8988T (cell line): ENCODE results near the gene COL27A1.

Experiments used
- DNase-seq: peaks from one replicate; pipeline ENCODE4 v3.0.0; 2011

COL27A1 gene

DNA sequence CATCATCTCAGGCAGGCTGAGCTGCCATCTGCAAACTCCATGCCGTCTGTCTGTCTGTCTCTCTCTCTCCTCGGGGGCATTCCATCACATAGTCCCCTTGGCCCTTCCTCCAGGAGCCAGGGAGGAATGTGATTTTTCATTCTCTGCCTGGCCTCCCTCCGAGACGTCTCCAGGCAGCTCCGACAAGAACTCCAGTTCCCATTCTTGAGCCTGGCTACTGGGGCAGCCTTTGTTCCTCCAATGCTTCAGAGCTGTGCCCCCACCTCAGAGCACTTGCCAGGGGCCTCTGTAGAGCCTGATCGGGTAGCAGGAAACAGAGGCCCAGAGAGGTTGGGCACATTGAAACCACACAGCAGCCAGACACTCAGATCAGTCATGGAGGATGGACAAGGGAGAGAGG, 74.0 kb downstream of the COL27A1 start:
- DNase-seq, result no peak

DNA sequence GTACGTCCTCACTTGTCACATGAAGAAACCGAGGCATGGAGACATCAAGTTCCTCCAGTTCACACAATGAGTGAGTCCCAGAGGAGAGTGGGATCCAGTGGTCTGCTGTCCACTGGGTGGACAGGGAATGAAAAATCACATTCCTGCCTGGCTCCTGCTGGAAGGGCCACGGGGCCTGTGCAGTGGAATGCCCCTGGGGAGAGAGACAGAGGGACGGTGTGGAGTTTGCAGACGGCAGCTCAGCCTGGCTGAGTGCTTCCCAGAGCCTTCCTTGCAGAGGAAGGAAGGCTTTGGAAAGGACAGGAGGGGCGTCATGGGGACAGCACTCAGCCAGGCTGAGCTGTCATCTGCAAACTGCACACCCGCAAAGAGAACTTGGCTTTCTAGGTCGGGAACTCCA, 74.7 kb downstream of the COL27A1 start:
- no peak for DNase-seq

DNA sequence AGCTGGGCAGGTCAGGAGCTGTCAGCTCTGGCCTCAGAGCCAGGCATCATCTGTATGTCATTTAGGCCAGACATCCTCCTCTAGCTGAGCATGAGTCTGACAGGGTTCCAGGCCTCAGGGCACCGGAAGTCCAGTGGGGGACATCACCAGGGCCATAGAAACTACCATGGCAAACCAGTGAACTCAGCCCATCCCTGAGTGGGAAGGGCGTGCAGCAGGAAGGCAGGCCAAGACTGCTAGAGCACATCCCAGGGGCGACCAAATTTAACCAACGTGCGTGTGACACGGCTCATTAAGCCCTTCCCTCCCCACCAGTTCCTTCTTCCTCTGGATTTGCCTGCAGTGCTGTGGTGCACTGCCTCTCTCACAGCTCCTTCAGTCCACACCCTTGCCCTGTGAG, 75.9 kb downstream of the COL27A1 start:
- DNase-seq, result no peak

DNA sequence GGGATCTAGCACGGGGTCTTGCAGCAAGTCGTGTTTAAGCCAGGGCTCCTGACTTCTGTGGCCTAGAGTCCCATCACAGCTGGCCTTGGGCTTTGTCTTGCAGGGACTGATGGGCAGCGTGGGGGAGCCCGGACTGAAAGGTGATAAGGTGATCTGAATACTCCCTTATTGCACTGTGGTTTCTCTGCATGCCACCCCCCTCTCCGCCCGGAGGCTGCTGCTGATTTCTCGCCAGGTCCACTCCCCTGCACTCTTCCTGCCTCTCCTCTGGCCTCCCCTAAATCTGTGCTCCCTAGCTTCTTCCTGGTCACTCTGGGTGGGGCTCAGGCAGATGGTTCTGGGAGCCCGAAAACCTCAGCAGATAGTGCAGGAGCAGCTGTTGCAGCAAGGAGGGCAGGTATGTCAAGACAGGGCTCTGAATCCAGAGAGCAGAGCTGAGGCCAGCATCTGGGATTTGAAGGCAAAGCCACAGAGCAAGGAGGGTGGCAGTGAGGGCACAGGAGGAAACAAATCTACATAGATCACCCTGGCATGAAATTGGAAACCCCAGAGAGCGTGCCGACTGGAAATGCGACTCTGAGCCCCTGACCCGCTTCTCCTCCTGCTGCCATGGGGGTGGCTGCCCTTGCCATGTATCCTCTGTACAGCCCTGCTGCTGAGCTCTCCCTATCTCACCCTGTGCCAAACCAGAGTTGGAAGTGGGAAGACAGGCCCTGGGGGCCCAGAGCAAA, 76.5 kb downstream of the COL27A1 start:
- DNase-seq, result no peak

DNA sequence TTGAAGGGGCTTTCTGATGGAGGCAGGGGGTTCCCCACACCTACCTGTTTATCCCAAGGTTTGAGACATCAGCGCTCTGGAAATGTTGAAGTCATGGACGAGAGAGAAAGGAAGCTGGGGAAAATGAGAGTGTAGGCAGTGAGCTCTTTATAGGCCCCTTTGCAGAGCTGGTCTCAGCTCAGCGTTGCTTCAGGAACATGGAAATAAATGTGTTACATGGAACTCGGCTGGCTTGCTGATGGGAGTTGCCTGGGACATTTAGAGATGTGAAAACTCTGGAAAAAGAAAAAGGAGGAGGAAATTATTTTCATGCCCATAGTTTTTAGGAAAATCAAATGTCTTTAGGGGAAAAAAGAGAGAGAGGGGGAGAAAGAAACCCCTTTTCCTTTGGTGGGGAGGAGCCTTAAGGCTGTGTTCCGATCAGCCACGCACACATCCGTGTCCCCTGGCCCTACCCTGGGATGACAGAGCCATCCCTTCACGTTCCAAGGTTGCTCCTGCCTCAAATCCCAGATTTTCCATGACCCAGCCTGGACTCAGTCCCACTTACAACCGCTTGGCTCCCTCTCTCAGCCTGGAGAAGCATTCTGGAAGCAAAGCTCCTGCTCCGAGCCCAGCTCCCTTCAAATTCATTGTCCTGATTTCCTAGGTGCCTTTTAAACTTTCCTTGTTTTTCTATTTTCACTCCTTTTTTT, 78.3 kb downstream of the COL27A1 start:
- no peak for DNase-seq

DNA sequence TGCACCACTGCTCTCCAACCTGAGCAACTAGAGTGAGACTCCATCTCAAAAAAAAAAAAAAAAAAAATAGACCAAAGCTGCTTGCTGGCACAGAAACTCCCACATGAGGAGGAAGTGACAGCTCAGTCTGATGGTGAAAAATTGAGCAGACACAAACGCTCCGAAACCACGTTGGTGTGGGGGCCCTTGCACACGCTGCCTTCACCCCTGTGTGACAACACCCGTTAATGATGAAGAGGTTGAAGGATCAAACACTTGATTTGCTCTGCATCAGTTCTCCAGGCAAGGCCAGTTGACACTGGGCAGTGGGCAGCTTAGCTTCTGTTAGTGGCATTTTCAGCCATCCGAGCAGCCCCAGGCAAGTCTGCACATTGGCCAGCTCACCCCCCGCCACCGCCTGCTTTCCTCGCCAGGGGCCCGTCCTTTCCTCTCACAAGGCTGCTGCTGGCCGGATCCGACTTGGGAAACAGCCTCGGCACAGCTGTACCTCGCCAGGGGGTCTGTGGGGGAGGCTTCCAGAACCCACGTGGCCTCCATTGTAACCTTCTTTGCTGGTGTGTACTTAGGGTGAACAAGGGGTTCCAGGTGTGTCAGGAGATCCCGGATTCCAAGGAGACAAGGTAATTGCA, 79.8 kb downstream of the COL27A1 start:
- DNase-seq, result no peak

DNA sequence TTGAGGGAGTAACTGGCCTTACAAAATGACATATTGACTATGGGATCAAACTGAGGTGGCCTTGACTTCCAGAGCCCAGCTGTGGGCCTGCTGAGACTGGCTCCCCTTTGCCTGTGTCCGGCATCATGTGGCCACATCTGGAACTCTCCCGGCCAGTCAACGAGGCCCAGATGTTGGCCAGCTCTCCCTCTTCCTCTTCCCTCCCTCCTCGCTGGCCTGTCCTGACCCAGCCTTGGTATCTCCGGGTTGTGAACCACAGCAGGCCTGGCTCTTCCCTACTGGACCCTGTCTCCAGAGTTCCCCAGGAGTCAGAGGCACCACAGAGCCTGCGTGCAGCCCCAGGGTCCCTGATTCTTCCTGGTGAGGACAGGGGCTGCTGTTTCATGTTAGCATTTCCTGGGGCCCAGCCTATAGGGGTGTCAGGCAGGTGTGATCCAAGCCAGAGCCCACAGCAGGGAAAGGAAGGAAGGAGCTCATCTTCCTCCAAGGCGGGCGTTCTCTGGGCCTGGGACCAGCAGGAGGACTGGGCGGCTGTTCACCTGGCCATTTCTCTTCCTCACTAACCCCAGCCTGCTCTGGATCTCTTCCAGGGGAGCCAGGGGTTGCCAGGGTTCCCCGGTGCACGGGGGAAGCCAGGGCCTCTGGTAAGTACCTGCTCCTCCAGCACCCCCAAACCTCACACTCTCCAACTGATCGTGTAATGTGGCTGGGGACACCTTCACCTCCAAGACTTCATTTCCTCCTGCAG, 81.2 kb downstream of the COL27A1 start:
- no peak for DNase-seq

DNA sequence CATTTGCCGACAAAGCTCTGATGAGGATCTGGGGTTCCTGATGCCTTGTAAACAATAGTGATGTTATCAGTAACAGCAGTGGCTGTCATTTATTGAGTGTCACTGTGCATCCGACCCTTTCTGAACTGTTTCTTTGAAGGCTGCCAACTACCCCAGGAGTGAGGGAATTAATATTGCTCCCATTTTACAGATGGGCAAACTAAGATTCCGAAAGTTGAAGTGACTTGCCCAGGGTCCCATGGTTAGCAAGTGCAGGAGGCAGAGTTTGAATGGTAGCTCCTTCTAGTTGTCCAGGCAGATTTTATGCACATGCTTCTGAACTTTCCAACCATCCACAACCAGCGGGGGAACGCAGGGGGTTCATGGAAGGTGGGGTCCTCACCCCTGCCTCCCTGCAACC, 81.9 kb downstream of the COL27A1 start:
- no peak for DNase-seq

DNA sequence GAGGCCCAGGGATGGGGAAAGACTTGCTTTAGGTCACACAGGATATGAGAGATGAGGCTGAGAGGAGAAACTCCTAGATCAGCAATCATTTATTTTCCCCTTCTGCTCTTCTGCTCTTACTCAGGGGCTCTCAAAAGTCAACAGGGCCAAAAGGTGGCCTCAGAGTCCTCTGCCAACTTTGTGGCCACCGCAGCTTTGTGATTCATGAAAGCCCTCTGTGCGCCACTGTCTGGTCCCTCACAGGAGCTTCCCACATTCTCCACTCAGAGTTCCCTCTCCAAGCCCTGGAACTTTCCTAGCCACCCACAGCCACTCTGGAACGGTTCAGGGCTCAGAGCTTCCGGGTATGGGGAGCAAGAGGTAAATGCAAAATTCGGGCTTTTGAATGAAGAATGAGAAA, 82.4 kb downstream of the COL27A1 start:
- DNase-seq, result no peak

DNA sequence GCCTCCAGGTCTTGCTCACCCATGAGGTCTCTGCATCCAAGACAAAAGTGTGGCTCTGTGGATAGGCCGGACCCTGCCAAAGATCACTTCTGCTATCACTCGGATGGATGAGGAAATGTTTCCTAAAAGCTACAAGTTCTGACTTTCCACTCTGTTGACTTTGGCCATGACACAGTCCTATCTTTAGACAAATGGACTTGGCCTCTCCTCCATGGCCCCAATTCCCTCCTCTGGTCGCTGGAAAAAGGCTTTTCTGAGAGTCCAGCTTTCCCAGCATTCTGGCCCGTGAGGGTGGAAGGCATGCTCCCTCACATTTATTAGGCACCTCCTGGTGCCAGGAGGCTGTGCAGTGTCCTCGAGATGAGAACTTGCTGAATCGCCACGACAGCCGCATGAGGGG, 83.1 kb downstream of the COL27A1 start:
- DNase-seq, result no peak

DNA sequence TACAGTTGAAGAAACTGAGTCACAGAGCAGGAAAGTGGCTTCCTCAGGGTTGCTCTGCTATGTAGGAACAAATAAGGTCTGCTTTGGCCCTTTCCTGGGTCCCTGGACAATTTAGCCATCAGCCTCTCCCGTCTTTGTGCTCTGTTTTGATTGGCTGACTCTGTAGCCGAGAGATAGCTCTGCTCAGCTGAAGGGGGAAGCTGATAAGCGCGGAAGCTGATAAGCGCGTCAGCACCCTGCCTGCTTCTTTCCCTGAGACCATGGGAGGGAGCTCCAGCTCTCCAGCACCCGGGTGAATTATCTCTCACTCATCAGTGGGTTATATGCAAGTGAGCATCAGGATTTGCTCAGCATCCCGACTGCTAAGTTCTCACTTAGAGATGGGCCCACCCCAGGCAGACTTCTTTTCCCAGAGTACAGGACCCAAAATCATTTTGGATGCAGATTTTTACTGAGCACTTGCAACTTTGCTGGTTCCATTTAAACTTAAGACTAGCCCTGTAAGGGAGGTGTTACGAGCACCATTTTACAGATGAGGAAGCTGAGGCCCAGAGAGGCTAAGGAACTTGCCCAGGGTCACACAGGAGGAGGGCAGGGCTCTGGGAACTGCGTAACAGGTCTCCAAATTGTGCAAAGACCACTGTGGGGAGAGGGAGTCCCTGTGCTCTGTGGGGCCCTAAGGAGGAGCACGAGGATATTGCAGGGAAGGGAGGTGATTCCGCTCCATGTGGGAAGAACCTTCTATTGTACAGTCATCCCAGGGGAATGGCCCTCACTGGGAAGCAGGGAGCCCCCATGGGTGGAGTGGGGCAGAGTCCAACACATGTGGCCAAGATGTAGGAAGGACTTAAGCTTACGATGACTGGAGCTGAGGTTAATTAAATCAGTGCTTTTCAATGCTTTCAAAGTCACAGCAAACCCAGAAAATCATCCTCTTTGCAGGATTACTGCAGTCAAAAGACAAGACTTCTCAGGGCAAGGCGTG, 83.8 kb downstream of the COL27A1 start:
- peak; percentile 63 for DNase-seq

DNA sequence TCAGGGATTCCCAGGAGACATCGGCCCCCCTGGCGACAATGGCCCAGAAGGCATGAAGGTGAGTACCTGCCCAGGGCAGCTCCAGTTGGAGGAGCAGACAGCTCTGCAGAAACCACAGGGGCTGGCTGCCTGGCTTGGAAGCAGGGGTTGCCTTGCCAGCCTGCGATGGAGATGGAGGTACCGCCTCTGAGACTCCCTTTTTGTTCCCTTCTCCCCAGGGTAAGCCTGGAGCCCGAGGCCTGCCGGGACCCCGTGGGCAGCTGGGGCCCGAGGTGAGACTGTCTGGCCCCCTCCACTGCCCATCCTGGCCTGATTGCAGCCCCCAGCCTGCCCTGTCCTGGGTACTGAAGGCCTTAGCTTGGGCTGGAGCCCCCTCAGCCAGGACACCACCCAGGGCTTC, 84.9 kb downstream of the COL27A1 start:
- DNase-seq, result no peak

DNA sequence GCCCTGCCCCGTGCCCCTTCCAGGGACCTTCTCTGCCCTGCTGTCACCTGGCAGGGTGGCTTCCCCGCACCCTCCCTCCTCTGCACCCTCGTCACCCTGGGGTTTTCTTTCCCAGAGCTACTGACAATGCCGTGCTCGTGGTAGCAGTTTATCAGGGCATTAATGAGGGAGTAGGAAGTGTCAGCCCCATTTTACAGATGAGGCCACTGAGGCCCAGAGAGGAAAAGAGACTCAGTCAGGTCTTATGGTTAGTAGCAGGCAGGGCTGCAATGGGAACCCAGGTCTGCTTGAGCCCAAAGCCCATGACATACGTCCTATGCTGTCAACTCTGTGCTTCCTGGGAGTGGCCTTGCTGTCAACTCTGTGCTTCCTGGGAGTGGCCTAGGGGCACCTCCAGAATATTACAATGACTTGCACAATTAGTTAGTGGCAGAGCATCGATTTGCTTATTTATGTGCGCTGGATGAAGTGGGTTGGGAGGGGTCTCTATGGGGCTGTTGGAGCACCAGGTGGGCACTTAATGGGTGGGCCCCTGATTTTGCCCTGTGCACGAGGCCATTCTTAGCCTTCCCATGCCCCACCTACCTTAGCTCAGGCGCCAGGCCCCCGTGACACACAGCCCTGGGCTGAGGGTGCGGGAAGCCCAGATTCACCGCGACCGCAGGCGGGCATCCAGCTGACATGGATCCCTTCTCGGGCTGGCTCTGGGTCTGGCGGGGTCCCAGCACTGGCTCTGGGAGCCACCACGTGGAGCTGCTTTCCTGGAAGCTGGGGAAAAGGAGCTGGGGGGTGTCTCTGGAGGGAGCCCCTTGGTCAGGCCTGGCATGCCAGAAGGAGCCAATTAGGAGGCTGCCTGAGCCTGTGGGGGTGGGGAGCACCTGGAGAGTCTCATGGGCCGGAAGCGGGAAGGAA, 85.6 kb downstream of the COL27A1 start:
- no peak for DNase-seq

DNA sequence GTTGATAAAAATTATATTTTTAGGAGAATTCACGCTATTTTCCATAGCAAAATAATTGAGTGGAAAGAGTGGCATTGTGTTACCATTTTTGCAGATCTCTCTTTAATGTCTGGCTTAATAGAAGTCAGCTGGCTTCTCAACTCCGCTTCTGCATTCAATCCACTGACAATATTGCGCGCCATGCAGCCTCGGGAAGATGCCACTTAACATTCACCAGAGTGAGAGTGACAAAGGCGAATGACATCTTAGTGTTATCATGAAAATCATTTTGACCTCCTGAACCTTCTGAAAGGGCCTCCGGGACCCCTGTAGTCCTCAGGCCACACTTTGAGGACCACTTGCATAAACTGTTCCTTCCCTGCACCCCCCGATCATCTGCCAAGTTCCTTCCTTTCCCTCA, 87.5 kb downstream of the COL27A1 start:
- DNase-seq, result no peak

DNA sequence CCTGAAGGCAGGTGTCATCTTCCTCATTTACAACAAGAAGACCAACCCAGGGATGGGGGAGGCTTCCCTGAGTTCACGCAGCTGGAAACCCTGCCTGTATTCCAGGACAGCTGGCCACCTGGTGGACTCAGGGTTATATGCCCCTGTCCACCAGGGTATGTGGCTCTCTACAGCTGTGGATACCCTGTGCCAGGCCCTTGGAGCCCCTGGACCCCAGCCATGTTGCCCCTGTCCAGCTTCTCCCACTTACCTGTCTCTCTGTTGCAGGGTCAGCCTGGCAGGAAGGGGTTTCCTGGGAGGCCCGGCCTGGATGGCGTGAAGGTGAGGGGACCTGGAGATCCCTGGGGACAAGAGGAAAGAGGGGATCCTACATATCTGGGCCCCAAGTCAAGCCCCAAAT, 87.9 kb downstream of the COL27A1 start:
- DNase-seq, result no peak

DNA sequence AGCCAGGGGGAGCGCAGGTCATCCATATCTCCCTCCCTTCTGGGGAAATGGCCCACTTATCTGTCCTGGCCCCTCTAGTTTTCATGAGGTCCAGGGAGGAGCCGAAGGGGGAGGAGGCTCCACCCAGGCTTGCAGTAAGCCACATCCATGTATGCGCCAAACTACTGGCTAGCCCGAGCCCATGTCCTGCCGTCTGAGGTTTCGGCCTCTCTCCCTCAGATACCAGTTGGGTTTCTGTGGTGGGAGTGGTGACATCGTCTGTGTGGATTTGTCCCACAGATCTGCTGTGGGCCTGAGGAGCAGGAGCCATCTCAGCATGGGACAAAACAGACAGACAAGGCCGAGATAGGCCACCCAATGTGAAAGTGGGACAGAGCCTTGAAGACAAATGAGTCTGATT, 89.2 kb downstream of the COL27A1 start:
- DNase-seq, result no peak

DNA sequence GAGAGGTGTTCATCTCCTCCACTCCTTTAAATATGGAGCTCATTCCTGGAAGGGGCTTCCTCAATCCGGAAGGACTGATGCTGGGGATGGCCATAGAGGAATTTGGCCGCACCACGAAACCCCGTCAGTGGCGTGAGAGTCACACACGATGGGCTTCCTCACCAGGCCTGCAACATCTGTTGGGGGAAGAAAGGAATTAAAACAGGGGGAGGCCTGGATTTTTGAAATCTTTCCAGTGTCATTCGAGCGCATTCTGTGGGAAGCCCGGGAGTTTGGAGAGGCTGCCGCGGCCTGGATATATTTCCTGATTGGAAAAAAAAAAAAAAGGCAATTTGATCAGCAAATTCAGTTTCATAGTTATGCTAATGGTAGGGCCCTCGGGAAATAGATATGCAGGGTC, 91.2 kb downstream of the COL27A1 start:
- no peak for DNase-seq

DNA sequence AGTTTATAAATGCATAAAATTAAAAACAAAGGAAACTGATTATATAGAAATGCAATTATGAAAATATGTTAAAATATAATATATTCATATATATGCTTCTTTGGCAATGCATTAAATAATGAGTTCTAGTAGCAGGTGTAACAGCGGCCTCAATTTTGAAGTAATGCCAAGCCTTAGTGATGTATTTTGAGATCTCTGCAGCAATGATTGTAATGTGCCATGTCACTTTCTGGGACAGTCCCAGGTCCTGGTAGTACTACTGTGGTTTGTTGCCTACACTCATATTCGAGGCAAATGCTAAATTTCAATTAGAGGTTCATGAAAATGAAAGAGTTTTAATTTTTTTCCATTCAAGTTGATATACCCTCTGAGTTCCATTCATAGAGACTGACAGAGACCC, 91.7 kb downstream of the COL27A1 start:
- no peak for DNase-seq

DNA sequence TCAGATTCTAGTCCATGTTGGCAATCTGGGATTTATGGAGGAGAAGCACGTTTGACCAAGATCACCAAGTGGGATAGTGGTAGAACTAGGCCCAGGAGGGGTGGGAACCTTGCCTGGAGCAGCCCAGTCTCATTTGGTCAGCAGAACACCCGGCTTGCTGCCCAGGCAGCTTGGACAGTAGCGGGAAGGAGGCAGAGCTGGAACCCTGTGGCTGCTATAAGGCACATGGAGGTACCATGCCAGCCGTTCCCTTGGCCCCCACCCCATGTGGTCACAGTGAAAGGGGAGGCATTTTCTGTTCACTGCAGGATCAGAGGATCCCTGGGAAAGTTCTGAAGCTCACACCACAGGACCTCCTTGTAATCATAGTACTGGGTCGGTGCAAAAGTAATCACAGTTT, 92.2 kb downstream of the COL27A1 start:
- no peak for DNase-seq

DNA sequence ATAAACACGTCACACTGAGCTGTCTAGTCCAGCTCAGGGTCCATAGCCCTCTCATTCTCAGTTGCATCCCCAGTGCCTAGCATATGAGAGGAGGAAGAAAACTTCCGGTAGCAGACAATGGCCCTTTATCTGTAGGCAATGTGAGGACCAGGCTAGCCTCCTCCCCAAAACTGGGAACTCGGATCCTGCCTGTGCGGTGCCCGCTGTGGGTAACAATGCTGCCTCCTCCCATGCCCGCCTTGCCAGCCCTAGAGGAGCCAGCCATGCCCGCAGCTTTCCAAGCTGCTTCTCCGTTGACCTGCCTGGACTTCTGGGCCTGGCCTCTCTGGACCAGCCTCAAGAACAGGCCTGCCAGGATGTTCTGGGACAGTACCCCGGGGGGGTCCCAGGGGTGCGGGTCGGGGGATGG, 93.0 kb downstream of the COL27A1 start:
- no peak for DNase-seq
